ENCODE measurements around the gene ATP6AP1. TPM values are rescaled to one million over a fixed set of nuclear protein-coding genes. Genes with fewer than 3 reads are reported as not detected.

The ATP6AP1 gene
- total and polyA plus RNA-seq, 2 experiments from 2014 or later, result 52.4 to 155 TPM

DNA sequence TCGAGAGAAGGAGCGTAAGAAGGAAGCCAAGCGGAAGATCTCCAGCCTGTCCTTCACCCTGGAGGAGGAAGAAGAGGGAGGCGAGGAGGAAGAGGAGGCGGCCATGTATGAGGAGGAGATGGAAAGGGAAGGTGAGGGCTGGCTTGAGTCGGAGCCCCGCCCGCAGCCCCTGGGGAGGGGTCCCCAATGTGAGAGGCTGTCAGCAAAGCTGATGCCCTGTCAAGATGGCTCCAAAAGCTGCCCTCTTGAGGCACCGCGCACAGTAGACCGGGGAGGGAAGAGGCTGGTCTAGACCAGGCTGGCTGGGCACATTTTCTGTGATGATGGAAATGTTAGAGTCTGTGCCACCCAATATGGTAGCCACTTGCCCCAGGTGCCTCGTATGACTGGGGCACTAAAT is 18.0 kb downstream of the ATP6AP1 start:
- no peaks in the 10 kb centered on the region for H3K36me3 ChIP-seq

DNA sequence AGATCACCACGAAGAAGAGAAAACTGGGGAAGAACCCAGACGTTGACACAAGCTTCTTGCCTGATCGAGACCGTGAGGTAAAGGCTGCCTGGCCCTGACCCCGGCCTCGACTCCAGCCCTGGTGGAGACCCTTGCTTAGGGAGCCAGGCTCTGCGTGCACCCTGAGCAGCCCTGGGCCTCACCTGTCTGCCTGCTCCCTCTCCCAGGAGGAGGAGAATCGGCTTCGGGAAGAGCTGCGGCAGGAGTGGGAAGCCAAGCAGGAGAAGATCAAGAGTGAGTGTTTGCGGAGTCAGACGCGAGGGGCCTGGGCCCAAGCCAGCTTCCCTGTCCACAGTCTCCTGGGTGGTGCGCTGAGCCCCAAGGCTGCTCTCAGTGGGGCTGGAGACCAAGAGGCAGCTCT is 20.0 kb downstream of the ATP6AP1 start:
- H3K27me3 ChIP-seq, result no peaks in the 10 kb centered on the region
- TF ChIP-seq CTCF (IDR thresholded peaks at IDR 0.05; ENCODE audit: low read depth, low read length), result no peak
- no peak for DNase-seq (ENCODE audit: low read depth in 1 of 2, low spot score in 1 of 2)

More for the DNA sequence above, 18.0 kb downstream of the ATP6AP1 start:
- TF ChIP-seq CTCF (IDR thresholded peaks at IDR 0.05; ENCODE audit: low read depth, low read length), result no peak
- Histone ChIP-seq H3K4me1 (ENCODE audit: low read depth) (no peaks in the 10 kb centered on the region), H3K9me3 (ENCODE audit: low read depth) (no peaks in the 10 kb centered on the region), H3K27ac (no peak overlapping the region), H3K4me3 (no peak overlapping the region), H3K27me3 (no peaks in the 10 kb centered on the region)
- no peak for DNase-seq (ENCODE audit: low read depth in 1 of 2, low spot score in 1 of 2)

GRCh38 chrX:154449618-154450017 is 21.1 kb downstream of the ATP6AP1 start:
- Histone ChIP-seq H3K4me1 (ENCODE audit: low read depth) (no peaks in the 10 kb centered on the region), H3K27ac (no peak overlapping the region), H3K36me3 (no peaks in the 10 kb centered on the region), H3K4me3 (no peak overlapping the region), H3K27me3 (no peaks in the 10 kb centered on the region), H3K9me3 (ENCODE audit: low read depth) (no peaks in the 10 kb centered on the region)
- no peak for TF ChIP-seq CTCF (IDR thresholded peaks at IDR 0.05; ENCODE audit: low read depth, low read length)
- no peak for DNase-seq (ENCODE audit: low read depth in 1 of 2, low spot score in 1 of 2)

More for the DNA sequence above, 20.0 kb downstream of the ATP6AP1 start:
- no peak overlapping the region for H3K27ac ChIP-seq
- no peaks in the 10 kb centered on the region for H3K4me1 ChIP-seq (ENCODE audit: low read depth)
- H3K36me3 ChIP-seq, result no peaks in the 10 kb centered on the region
- no peak overlapping the region for H3K4me3 ChIP-seq
- H3K9me3 ChIP-seq (ENCODE audit: low read depth), result no peaks in the 10 kb centered on the region

GRCh38 chrX:154450312-154450711 is 21.8 kb downstream of the ATP6AP1 start:
- Histone ChIP-seq H3K4me3 (no peak overlapping the region), H3K27ac (no peak overlapping the region), H3K36me3 (no peaks in the 10 kb centered on the region), H3K4me1 (ENCODE audit: low read depth) (no peaks in the 10 kb centered on the region), H3K9me3 (ENCODE audit: low read depth) (no peaks in the 10 kb centered on the region), H3K27me3 (no peaks in the 10 kb centered on the region)
- TF ChIP-seq CTCF (IDR thresholded peaks at IDR 0.05; ENCODE audit: low read depth, low read length), result no peak
- no peak for DNase-seq (ENCODE audit: low read depth in 1 of 2, low spot score in 1 of 2)

DNA sequence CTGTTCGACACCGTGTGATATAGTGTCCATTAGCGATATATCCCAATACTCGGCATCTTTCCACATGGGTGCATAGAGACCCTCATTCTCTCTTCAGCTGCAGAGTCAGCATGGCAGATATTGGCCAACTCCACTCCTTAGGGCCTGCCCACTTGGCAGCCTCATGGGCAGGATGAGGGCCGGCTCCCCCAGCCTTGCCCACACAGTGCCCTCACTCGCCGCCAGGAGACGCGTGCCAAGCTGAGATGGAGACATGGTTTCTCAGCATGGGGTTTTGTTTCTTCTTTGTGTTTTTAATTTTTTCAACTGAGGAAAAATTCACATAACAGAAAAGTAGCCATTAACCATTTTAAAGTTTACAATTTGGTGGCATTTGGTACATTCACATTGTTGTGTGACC is 24.3 kb downstream of the ATP6AP1 start:
- no peak overlapping the region for H3K27ac ChIP-seq

More for the DNA sequence above, 24.3 kb downstream of the ATP6AP1 start:
- no peak for TF ChIP-seq CTCF (IDR thresholded peaks at IDR 0.05; ENCODE audit: low read depth, low read length)
- Histone ChIP-seq H3K9me3 (ENCODE audit: low read depth) (no peaks in the 10 kb centered on the region), H3K4me3 (no peak overlapping the region), H3K36me3 (no peaks in the 10 kb centered on the region), H3K27me3 (no peaks in the 10 kb centered on the region), H3K4me1 (ENCODE audit: low read depth) (no peaks in the 10 kb centered on the region)
- DNase-seq (ENCODE audit: low read depth in 1 of 2, low spot score in 1 of 2), result no peak
